ENCODE results near the gene HPSE2. TPM values are rescaled to one million over a fixed set of nuclear protein-coding genes. Genes with fewer than 3 reads are reported as not detected.
"Not testable (repeated sequence)": the region's sequence is repeated elsewhere in the genome, so short reads cannot be mapped to it uniquely, and the experiment has no call there.

The HPSE2 gene
- total RNA-seq, 1 experiment from 2014 or later = not detected

- DNase-seq (ENCODE audit: low read depth) = no peak
These were observed 227.6 kb downstream of the HPSE2 start for GRCh38 chr10:99008054-99008453.

GRCh38 chr10:99007457-99007856 lies 228.2 kb downstream of the HPSE2 start:
- DNase-seq (ENCODE audit: low read depth) = no peak

- DNase-seq (ENCODE audit: low read depth) = no peak
These were observed 230.4 kb downstream of the HPSE2 start for GRCh38 chr10:99005254-99005653.

- DNase-seq (ENCODE audit: low read depth) = no peak
These were observed 230.9 kb downstream of the HPSE2 start for GRCh38 chr10:99004738-99005137.

GRCh38 chr10:99002392-99002791 lies 233.3 kb downstream of the HPSE2 start:
- no peak for DNase-seq (ENCODE audit: low read depth)

- DNase-seq (ENCODE audit: low read depth) = no peak
These were observed 238.1 kb downstream of the HPSE2 start for GRCh38 chr10:98997596-98997995.

- DNase-seq (ENCODE audit: low read depth) = no peak
These were observed 241.6 kb downstream of the HPSE2 start for GRCh38 chr10:98994030-98994429.

GRCh38 chr10:98983751-98984150 lies 251.9 kb downstream of the HPSE2 start:
- DNase-seq (ENCODE audit: low read depth) = not testable (repeated sequence)

GRCh38 chr10:98980353-98980752 lies 255.3 kb downstream of the HPSE2 start:
- DNase-seq (ENCODE audit: low read depth) = no peak

- DNase-seq (ENCODE audit: low read depth) = no peak
These were observed 264.2 kb downstream of the HPSE2 start for GRCh38 chr10:98971464-98971863.

GRCh38 chr10:98967601-98968000 lies 268.1 kb downstream of the HPSE2 start:
- DNase-seq (ENCODE audit: low read depth) = no peak

- DNase-seq (ENCODE audit: low read depth) = no peak
These were observed 272.0 kb downstream of the HPSE2 start for GRCh38 chr10:98963608-98964007.

- DNase-seq (ENCODE audit: low read depth) = no peak
These were observed 276.3 kb downstream of the HPSE2 start for GRCh38 chr10:98959379-98959778.

GRCh38 chr10:98957801-98958200 lies 277.9 kb downstream of the HPSE2 start:
- no peak for DNase-seq (ENCODE audit: low read depth)

GRCh38 chr10:98956576-98957260 lies 278.9 kb downstream of the HPSE2 start:
- DNase-seq (ENCODE audit: low read depth) = no peak

GRCh38 chr10:98953251-98953650 lies 282.4 kb downstream of the HPSE2 start:
- DNase-seq (ENCODE audit: low read depth) = no peak

- DNase-seq (ENCODE audit: low read depth) = no peak
These were observed 284.2 kb downstream of the HPSE2 start for GRCh38 chr10:98951269-98952000.

- DNase-seq (ENCODE audit: low read depth) = no peak
These were observed 285.5 kb downstream of the HPSE2 start for GRCh38 chr10:98950106-98950505.

- no peak for DNase-seq (ENCODE audit: low read depth)
These were observed 286.3 kb downstream of the HPSE2 start for GRCh38 chr10:98949306-98949705.

GRCh38 chr10:98943681-98944080 lies 292.0 kb downstream of the HPSE2 start:
- no peak for DNase-seq (ENCODE audit: low read depth)

GRCh38 chr10:98929709-98930108 lies 305.9 kb downstream of the HPSE2 start:
- no peak for DNase-seq (ENCODE audit: low read depth)

GRCh38 chr10:98925651-98926050 lies 310.0 kb downstream of the HPSE2 start:
- DNase-seq (ENCODE audit: low read depth) = no peak

GRCh38 chr10:98924526-98924925 lies 311.1 kb downstream of the HPSE2 start:
- DNase-seq (ENCODE audit: low read depth) = no peak
